Measurements from ENCODE around the gene SLC9A3.
A peak's percentile ranks its signal among the peaks of the same experiment; 100 is the strongest.

The SLC9A3 gene

GRCh38 chr5:423233-423565 lies 101.0 kb downstream of the SLC9A3 start:
- Histone ChIP-seq H3K9me3 (ENCODE audit: low read length) (no peaks in the 10 kb centered on the region), H3F3A (ENCODE audit: insufficient read depth, low read length) (no peaks in the 10 kb centered on the region), H3K9me2 (ENCODE audit: low read depth, low read length) (no peaks in the 10 kb centered on the region), H3K9ac (ENCODE audit: low read length) (peak overlapping the region; percentile 29; the same call in 1 of the 2 replicates), H2AFZ (ENCODE audit: low read length) (no peak overlapping the region), H3K4me1 (ENCODE audit: insufficient read depth, low read length, severe bottlenecking) (peaks cover 46% of the 10 kb centered on the region), H3K4me3 (ENCODE audit: low read depth, low read length, poor library complexity, severe bottlenecking) (no peak overlapping the region), H3K27me3 (ENCODE audit: insufficient read depth, low read length) (no peaks in the 10 kb centered on the region), H3K79me2 (ENCODE audit: insufficient read depth, low read length) (no peaks in the 10 kb centered on the region), H3K36me3 (ENCODE audit: insufficient read depth, low read length) (0 out of 2 replicates have a peak, but pooled peaks cover 7% of the 10 kb centered on the region), H4K20me1 (ENCODE audit: insufficient read depth, low read length) (no peaks in the 10 kb centered on the region), H3K4me2 (ENCODE audit: low read length) (peak overlapping the region; percentile 56; the same call in 1 of the 2 replicates), H3K27ac (ENCODE audit: low read depth, low read length, poor library complexity, severe bottlenecking) (peak overlapping the region; percentile 100)
- no peak for TF ChIP-seq CTCF (IDR thresholded peaks at IDR 0.05; ENCODE audit: low read length)

- Histone ChIP-seq H3K4me1 (ENCODE audit: insufficient read depth, low read length, severe bottlenecking) (peaks cover 48% of the 10 kb centered on the region), H3K79me2 (ENCODE audit: insufficient read depth, low read length) (no peaks in the 10 kb centered on the region), H3K9me3 (ENCODE audit: low read length) (no peaks in the 10 kb centered on the region), H3K9ac (ENCODE audit: low read length) (peak overlapping the region; percentile 29; the same call in 1 of the 2 replicates), H4K20me1 (ENCODE audit: insufficient read depth, low read length) (no peaks in the 10 kb centered on the region), H3K27ac (ENCODE audit: low read depth, low read length, poor library complexity, severe bottlenecking) (peak overlapping the region; percentile 100), H3K9me2 (ENCODE audit: low read depth, low read length) (no peaks in the 10 kb centered on the region), H3K4me2 (ENCODE audit: low read length) (peak overlapping the region; percentile 56; the same call in 1 of the 2 replicates), H3F3A (ENCODE audit: insufficient read depth, low read length) (no peaks in the 10 kb centered on the region), H3K27me3 (ENCODE audit: insufficient read depth, low read length) (no peaks in the 10 kb centered on the region), H3K36me3 (ENCODE audit: insufficient read depth, low read length) (0 out of 2 replicates have a peak, but pooled peaks cover under 1% of the 10 kb centered on the region), H2AFZ (ENCODE audit: low read length) (no peak overlapping the region), H3K4me3 (ENCODE audit: low read depth, low read length, poor library complexity, severe bottlenecking) (no peak overlapping the region)
- TF ChIP-seq EZH2 (IDR thresholded peaks at IDR 0.05; ENCODE audit: borderline replicate concordance, low read length) (no peak), CTCF (IDR thresholded peaks at IDR 0.05; ENCODE audit: low read length) (no peak)
Measured at GRCh38 chr5:422323-423232, 101.7 kb downstream of the SLC9A3 start.

- Histone ChIP-seq H2AFZ (ENCODE audit: low read length) (no peak overlapping the region), H3K27me3 (ENCODE audit: insufficient read depth, low read length) (no peaks in the 10 kb centered on the region), H3K36me3 (ENCODE audit: insufficient read depth, low read length) (no peaks in the 10 kb centered on the region), H3K27ac (ENCODE audit: low read depth, low read length, poor library complexity, severe bottlenecking) (no peak overlapping the region), H3K4me3 (ENCODE audit: low read depth, low read length, poor library complexity, severe bottlenecking) (no peak overlapping the region), H3F3A (ENCODE audit: insufficient read depth, low read length) (no peaks in the 10 kb centered on the region), H3K4me1 (ENCODE audit: insufficient read depth, low read length, severe bottlenecking) (peaks cover 53% of the 10 kb centered on the region), H3K9ac (ENCODE audit: low read length) (no peak overlapping the region), H3K9me3 (ENCODE audit: low read length) (no peaks in the 10 kb centered on the region), H4K20me1 (ENCODE audit: insufficient read depth, low read length) (no peaks in the 10 kb centered on the region), H3K4me2 (ENCODE audit: low read length) (no peak overlapping the region), H3K79me2 (ENCODE audit: insufficient read depth, low read length) (no peaks in the 10 kb centered on the region), H3K9me2 (ENCODE audit: low read depth, low read length) (no peaks in the 10 kb centered on the region)
- TF ChIP-seq EZH2 (IDR thresholded peaks at IDR 0.05; ENCODE audit: borderline replicate concordance, low read length) (no peak), CTCF (IDR thresholded peaks at IDR 0.05; ENCODE audit: low read length) (no peak)
Measured at GRCh38 chr5:421901-422300, 102.3 kb downstream of the SLC9A3 start.
